KMS-11 (cell line): Measurements from ENCODE around the gene ZNF423.
A peak's percentile ranks its signal among the peaks of the same experiment; 100 is the strongest.

ENCODE experiments used
- H2AFZ ChIP-seq: fragments of 200-600 bp; sonication (generic); 2 replicates; pipeline ENCODE4 v1.6.1; 2016; ENCODE audit warnings: antibody characterized with exemption, mixed run types, low read depth
- H3K27ac ChIP-seq: fragments of 200-600 bp; sonication (generic); 2 replicates; pipeline ENCODE4 v1.6.1; 2016; ENCODE audit warnings: mild to moderate bottlenecking, mixed run types
- H3K27me3 ChIP-seq: fragments of 200-600 bp; sonication (generic); 2 replicates; pipeline ENCODE4 v1.6.1; 2017; ENCODE audit warnings: mild to moderate bottlenecking, low read depth, mixed run types, moderate library complexity; ENCODE audit not compliant: insufficient read depth
- H3K36me3 ChIP-seq: fragments of 200-600 bp; sonication (generic); 2 replicates; pipeline ENCODE4 v1.6.1; 2017; ENCODE audit warnings: mild to moderate bottlenecking, mixed run types; ENCODE audit not compliant: insufficient read depth
- H3K4me1 ChIP-seq: fragments of 200-600 bp; sonication (generic); 2 replicates; pipeline ENCODE4 v1.6.1; 2016; ENCODE audit warnings: mild to moderate bottlenecking, low read depth, mixed run types; ENCODE audit not compliant: poor library complexity, severe bottlenecking
- H3K4me2 ChIP-seq: fragments of 200-600 bp; sonication (generic); 2 replicates; pipeline ENCODE4 v1.7.0; 2016; ENCODE audit warnings: mild to moderate bottlenecking, mixed run types
- H3K4me3 ChIP-seq: fragments of 200-600 bp; sonication (generic); IDR thresholded peaks from 2 replicates; pipeline ENCODE4 v1.6.1; 2017; ENCODE audit warnings: low read depth, low read length, mixed read lengths; ENCODE audit not compliant: insufficient read depth
- H3K79me2 ChIP-seq: fragments of 200-600 bp; sonication (generic); 2 replicates; pipeline ENCODE4 v1.6.1; 2016; ENCODE audit warnings: low read depth, mixed run types; ENCODE audit not compliant: insufficient read depth
- H3K9ac ChIP-seq: fragments of 200-600 bp; sonication (generic); 2 replicates; pipeline ENCODE4 v1.6.1; 2016; ENCODE audit warnings: mild to moderate bottlenecking, mixed run types
- H4K20me1 ChIP-seq: fragments of 200-600 bp; sonication (generic); 2 replicates; pipeline ENCODE4 v1.6.1; 2016; ENCODE audit warnings: mild to moderate bottlenecking, mixed run types; ENCODE audit not compliant: insufficient read depth
- CTCF ChIP-seq: fragments of 200-600 bp; sonication (generic); conservative IDR thresholded peaks from 2 replicates; pipeline ENCODE4 v1.6.1; 2017; ENCODE audit warnings: low read depth, mild to moderate bottlenecking, antibody characterized with exemption, low read length, moderate library complexity, mixed read lengths

ZNF423 gene

GRCh38 chr16:49889725-49890397 is 33.9 kb upstream of the ZNF423 start:
- Histone ChIP-seq H4K20me1 (no peaks in the 10 kb centered on the region), H2AFZ (no peak overlapping the region), H3K27ac (no peak overlapping the region), H3K36me3 (no peaks in the 10 kb centered on the region), H3K27me3 (no peaks in the 10 kb centered on the region), H3K4me2 (no peak overlapping the region), H3K4me3 (no peak overlapping the region), H3K79me2 (no peaks in the 10 kb centered on the region), H3K4me1 (peaks cover 1% of the 10 kb centered on the region), H3K9ac (no peak overlapping the region)
- TF ChIP-seq CTCF = no peak

GRCh38 chr16:49886554-49887094 is 30.7 kb upstream of the ZNF423 start:
- no peaks in the 10 kb centered on the region for H3K27me3 ChIP-seq
- no peaks in the 10 kb centered on the region for H4K20me1 ChIP-seq
- peaks cover 10% of the 10 kb centered on the region for H3K4me1 ChIP-seq
- H3K9ac ChIP-seq = no peak overlapping the region
- no peak overlapping the region for H3K27ac ChIP-seq
- no peak overlapping the region for H2AFZ ChIP-seq
- H3K4me2 ChIP-seq = no peak overlapping the region
- H3K36me3 ChIP-seq = no peaks in the 10 kb centered on the region
- H3K4me3 ChIP-seq = no peak overlapping the region
- no peaks in the 10 kb centered on the region for H3K79me2 ChIP-seq
- no peak for TF ChIP-seq CTCF

- Histone ChIP-seq H3K4me3 (no peak overlapping the region), H3K4me2 (peak overlapping the region; percentile 57; the same call in 1 of the 2 replicates), H3K36me3 (no peaks in the 10 kb centered on the region), H3K27me3 (no peaks in the 10 kb centered on the region), H2AFZ (0 out of 2 replicates have a peak overlapping the region, but pooled peaks have one; percentile 22), H3K9ac (no peak overlapping the region; the same call in 1 of the 2 replicates), H3K4me1 (peaks cover 10% of the 10 kb centered on the region), H4K20me1 (no peaks in the 10 kb centered on the region), H3K79me2 (no peaks in the 10 kb centered on the region), H3K27ac (no peak overlapping the region)
- TF ChIP-seq CTCF = no peak
Measured at GRCh38 chr16:49884033-49885015, 28.4 kb upstream of the ZNF423 start.

- no peaks in the 10 kb centered on the region for H3K36me3 ChIP-seq
- peaks cover 10% of the 10 kb centered on the region for H3K4me1 ChIP-seq
- H3K4me3 ChIP-seq = no peak overlapping the region
- no peak overlapping the region for H3K27ac ChIP-seq
- no peak for TF ChIP-seq CTCF
- no peak overlapping the region for H3K4me2 ChIP-seq
- no peaks in the 10 kb centered on the region for H3K79me2 ChIP-seq
- H3K9ac ChIP-seq = no peak overlapping the region
- no peak overlapping the region for H2AFZ ChIP-seq
- no peaks in the 10 kb centered on the region for H4K20me1 ChIP-seq
- no peaks in the 10 kb centered on the region for H3K27me3 ChIP-seq
Measured at GRCh38 chr16:49883076-49884014, 27.4 kb upstream of the ZNF423 start.
